Measurements from ENCODE around the gene DPT. TPM values are rescaled to one million over a fixed set of nuclear protein-coding genes. Genes with fewer than 3 reads are reported as not detected.

Gene DPT
- polyA plus RNA-seq, 1 of the 3 experiments (the other 2 are of a cell fraction), result 0.05 TPM

DNA sequence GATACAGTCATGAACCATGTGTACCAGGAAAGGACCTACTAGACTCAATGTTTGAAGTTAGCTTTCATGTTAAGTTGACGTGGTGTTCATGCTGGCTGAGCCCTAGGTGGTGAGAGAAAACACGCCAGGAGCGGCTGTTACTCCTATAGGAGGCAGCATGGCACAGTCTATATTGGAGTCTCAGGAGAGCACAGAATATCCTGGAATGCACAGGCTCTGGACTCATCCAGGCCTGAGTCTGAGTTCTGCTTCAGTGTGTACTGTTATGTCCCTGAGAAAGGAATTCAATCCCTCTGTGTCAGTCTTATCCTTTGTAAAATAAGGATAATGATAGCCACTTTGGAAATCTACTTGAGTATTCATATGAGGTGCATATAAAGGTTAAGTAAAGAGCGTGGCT is 41.2 kb downstream of the DPT start:
- 100% methylated on average over 4 of the region's 4 CpGs for WGBS (ENCODE audit: low lambda C conversion rate)
- CTCF ChIA-PET, result interaction anchor here (1.2 to 1.9 kb wide), 3 partner anchors 13 to 414 kb away, joined by 3 to 5 read pairs (median 3); no protein-coding TSS in a partner anchor

DNA sequence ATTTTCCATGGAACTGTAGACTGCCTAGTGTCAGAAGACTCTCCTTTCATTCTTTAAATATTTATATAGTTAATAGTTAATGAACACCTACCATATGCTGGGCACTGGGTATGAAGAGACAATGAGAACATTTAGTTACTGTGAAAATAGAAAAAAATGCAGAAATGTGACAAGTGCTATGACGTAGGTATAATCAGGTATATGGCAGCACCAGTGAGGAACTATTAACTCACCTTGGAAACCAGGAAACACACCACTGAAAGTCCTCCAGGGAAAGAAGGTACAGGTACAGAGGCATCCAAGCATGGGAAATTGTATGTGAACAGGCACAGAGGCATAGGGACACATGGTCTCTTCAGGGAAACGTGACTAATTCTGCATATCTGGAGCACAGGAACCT is 42.3 kb downstream of the DPT start:
- Histone ChIP-seq H3K4me2 (no peak overlapping the region), H3K27me3 (ENCODE audit: insufficient read depth) (no peaks in the 10 kb centered on the region), H3K79me2 (ENCODE audit: insufficient read depth) (no peaks in the 10 kb centered on the region), H3K4me1 (ENCODE audit: control insufficient read depth in 1 of 2, insufficient read depth in 2 of 2, low read depth in 1 of 2, low read length in 1 of 2) (peaks cover 0 to 33% of the 10 kb centered on the region in 2 experiments; a peak in 3 of 4 replicates), H3K27ac (ENCODE audit: low read depth in 2 of 2, low read length in 1 of 2) (no peak overlapping the region; a peak in 1 of 4 replicates), H3K36me3 (replicated peaks in 1 of 2; ENCODE audit: control insufficient read depth in 1 of 2, insufficient read depth in 2 of 2, low read length in 1 of 2) (no peaks in the 10 kb centered on the region), H2AFZ (ENCODE audit: low read depth) (no peak overlapping the region), H4K20me1 (ENCODE audit: insufficient read depth) (no peaks in the 10 kb centered on the region), H3K9me3 (no peaks in the 10 kb centered on the region; the same call in 1 of the 2 replicates), H3K9me2 (no peaks in the 10 kb centered on the region), H3K9ac (no peak overlapping the region), H3F3A (replicated peaks; ENCODE audit: insufficient read depth) (no peaks in the 10 kb centered on the region), H3K4me3 (ENCODE audit: low read depth in 2 of 2, low read length in 1 of 2) (no peak overlapping the region)
- ChIA-PET POLR2A (no interaction called here), CTCF (no interaction called here)
- no peak for DNase-seq
- WGBS (ENCODE audit: low lambda C conversion rate), result 91% methylated on average over 2 of the region's 2 CpGs
- TF ChIP-seq TCF12 (IDR thresholded peaks at IDR 0.05) (no peak), SMC3 (IDR thresholded peaks at IDR 0.05; ENCODE audit: low read depth, low read length) (no peak), SIN3A (IDR thresholded peaks at IDR 0.05; ENCODE audit: borderline replicate concordance, low read depth, low read length) (no peak), CHD2 (IDR thresholded peaks at IDR 0.05; ENCODE audit: low read length, partially characterized antibody) (no peak), MXI1 (IDR thresholded peaks at IDR 0.05; ENCODE audit: low read depth, low read length) (no peak), FOSL2 (IDR thresholded peaks at IDR 0.05; ENCODE audit: borderline replicate concordance, low read depth) (no peak), EP300 (IDR thresholded peaks at IDR 0.05; ENCODE audit: borderline replicate concordance in 1 of 2, low read depth in 1 of 2, low read length in 1 of 2) (no peak), FOXJ3 (CRISPR knock-in tag; IDR thresholded peaks at IDR 0.05) (no peak), YY1 (IDR thresholded peaks at IDR 0.05; ENCODE audit: low read depth) (no peak), RCOR1 (IDR thresholded peaks at IDR 0.05; ENCODE audit: low read length) (no peak), RFX5 (IDR thresholded peaks at IDR 0.05; ENCODE audit: low read length) (no peak), NFIC (IDR thresholded peaks at IDR 0.05; ENCODE audit: borderline replicate concordance) (no peak), RAD21 (IDR thresholded peaks at IDR 0.05; ENCODE audit: low read length) (no peak)
- TF ChIP-seq, protein P1, sequence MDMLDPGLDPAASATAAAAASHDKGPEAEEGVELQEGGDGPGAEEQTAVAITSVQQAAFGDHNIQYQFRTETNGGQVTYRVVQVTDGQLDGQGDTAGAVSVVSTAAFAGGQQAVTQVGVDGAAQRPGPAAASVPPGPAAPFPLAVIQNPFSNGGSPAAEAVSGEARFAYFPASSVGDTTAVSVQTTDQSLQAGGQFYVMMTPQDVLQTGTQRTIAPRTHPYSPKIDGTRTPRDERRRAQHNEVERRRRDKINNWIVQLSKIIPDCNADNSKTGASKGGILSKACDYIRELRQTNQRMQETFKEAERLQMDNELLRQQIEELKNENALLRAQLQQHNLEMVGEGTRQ (IDR thresholded peaks at IDR 0.05; ENCODE audit: borderline replicate concordance, low read depth, low read length), result no peak
- TF ChIP-seq, protein P2, sequence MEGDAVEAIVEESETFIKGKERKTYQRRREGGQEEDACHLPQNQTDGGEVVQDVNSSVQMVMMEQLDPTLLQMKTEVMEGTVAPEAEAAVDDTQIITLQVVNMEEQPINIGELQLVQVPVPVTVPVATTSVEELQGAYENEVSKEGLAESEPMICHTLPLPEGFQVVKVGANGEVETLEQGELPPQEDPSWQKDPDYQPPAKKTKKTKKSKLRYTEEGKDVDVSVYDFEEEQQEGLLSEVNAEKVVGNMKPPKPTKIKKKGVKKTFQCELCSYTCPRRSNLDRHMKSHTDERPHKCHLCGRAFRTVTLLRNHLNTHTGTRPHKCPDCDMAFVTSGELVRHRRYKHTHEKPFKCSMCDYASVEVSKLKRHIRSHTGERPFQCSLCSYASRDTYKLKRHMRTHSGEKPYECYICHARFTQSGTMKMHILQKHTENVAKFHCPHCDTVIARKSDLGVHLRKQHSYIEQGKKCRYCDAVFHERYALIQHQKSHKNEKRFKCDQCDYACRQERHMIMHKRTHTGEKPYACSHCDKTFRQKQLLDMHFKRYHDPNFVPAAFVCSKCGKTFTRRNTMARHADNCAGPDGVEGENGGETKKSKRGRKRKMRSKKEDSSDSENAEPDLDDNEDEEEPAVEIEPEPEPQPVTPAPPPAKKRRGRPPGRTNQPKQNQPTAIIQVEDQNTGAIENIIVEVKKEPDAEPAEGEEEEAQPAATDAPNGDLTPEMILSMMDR (IDR thresholded peaks at IDR 0.05), result no peak
- TF ChIP-seq, protein P3, sequence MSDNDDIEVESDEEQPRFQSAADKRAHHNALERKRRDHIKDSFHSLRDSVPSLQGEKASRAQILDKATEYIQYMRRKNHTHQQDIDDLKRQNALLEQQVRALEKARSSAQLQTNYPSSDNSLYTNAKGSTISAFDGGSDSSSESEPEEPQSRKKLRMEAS (IDR thresholded peaks at IDR 0.05; ENCODE audit: low read depth), result no peak
- TF ChIP-seq, protein P4, sequence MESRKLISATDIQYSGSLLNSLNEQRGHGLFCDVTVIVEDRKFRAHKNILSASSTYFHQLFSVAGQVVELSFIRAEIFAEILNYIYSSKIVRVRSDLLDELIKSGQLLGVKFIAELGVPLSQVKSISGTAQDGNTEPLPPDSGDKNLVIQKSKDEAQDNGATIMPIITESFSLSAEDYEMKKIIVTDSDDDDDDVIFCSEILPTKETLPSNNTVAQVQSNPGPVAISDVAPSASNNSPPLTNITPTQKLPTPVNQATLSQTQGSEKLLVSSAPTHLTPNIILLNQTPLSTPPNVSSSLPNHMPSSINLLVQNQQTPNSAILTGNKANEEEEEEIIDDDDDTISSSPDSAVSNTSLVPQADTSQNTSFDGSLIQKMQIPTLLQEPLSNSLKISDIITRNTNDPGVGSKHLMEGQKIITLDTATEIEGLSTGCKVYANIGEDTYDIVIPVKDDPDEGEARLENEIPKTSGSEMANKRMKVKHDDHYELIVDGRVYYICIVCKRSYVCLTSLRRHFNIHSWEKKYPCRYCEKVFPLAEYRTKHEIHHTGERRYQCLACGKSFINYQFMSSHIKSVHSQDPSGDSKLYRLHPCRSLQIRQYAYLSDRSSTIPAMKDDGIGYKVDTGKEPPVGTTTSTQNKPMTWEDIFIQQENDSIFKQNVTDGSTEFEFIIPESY (IDR thresholded peaks at IDR 0.05; ENCODE audit: borderline replicate concordance, low read depth), result no peak

More for the DNA sequence above, 41.2 kb downstream of the DPT start:
- H3F3A ChIP-seq (replicated peaks; ENCODE audit: insufficient read depth), result no peaks in the 10 kb centered on the region
- H3K36me3 ChIP-seq (replicated peaks in 1 of 2; ENCODE audit: control insufficient read depth in 1 of 2, insufficient read depth in 2 of 2, low read length in 1 of 2), result no peaks in the 10 kb centered on the region
- POLR2A ChIA-PET, result no interaction called here
- no peaks in the 10 kb centered on the region for H4K20me1 ChIP-seq (ENCODE audit: insufficient read depth)
- no peaks in the 10 kb centered on the region for H3K9me2 ChIP-seq
- TF ChIP-seq MEF2A (IDR thresholded peaks at IDR 0.05; ENCODE audit: borderline replicate concordance, low read depth) (no peak), RFX5 (IDR thresholded peaks at IDR 0.05; ENCODE audit: low read length) (no peak), YY1 (IDR thresholded peaks at IDR 0.05; ENCODE audit: low read depth) (no peak), POLR2AphosphoS5 (IDR thresholded peaks at IDR 0.05; ENCODE audit: low read depth, low read length) (no peak), TCF12 (IDR thresholded peaks at IDR 0.05) (no peak), RXRA (IDR thresholded peaks at IDR 0.05; ENCODE audit: borderline replicate concordance, low read depth) (no peak), RAD21 (IDR thresholded peaks at IDR 0.05; ENCODE audit: low read length) (peak; percentile 56), RCOR1 (IDR thresholded peaks at IDR 0.05; ENCODE audit: low read length) (no peak), SMC3 (IDR thresholded peaks at IDR 0.05; ENCODE audit: low read depth, low read length) (peak; percentile 3; the same call in 1 of the 2 replicates), NRF1 (IDR thresholded peaks at IDR 0.05; ENCODE audit: low read depth, low read length) (no peak), FOXM1 (IDR thresholded peaks at IDR 0.05; ENCODE audit: low read depth) (no peak), TEAD4 (IDR thresholded peaks at IDR 0.05; ENCODE audit: borderline replicate concordance, insufficient read depth) (no peak), MXI1 (IDR thresholded peaks at IDR 0.05; ENCODE audit: low read depth, low read length) (no peak), EZH2phosphoT487 (IDR thresholded peaks at IDR 0.05; ENCODE audit: borderline replicate concordance, low read depth) (no peak)
- TF ChIP-seq, protein P3 (IDR thresholded peaks at IDR 0.05; ENCODE audit: low read depth), result no peak
- H2AFZ ChIP-seq (ENCODE audit: low read depth), result no peak overlapping the region
- no peaks in the 10 kb centered on the region for H3K79me2 ChIP-seq (ENCODE audit: insufficient read depth)
- H3K27me3 ChIP-seq (ENCODE audit: insufficient read depth), result no peaks in the 10 kb centered on the region
- DNase-seq, result peak; percentile 8
- H3K9ac ChIP-seq, result no peak overlapping the region
- no peaks in the 10 kb centered on the region for H3K9me3 ChIP-seq
- peaks cover 0 to 36% of the 10 kb centered on the region in 2 experiments; a peak in 3 of 4 replicates for H3K4me1 ChIP-seq (ENCODE audit: control insufficient read depth in 1 of 2, insufficient read depth in 2 of 2, low read depth in 1 of 2, low read length in 1 of 2)
- peak overlapping the region in 1 of 2 experiments; percentile 100; a peak in 2 of 4 replicates for H3K27ac ChIP-seq (ENCODE audit: low read depth in 2 of 2, low read length in 1 of 2)
- no peak overlapping the region for H3K4me2 ChIP-seq
- no peak overlapping the region for H3K4me3 ChIP-seq (ENCODE audit: low read depth in 2 of 2, low read length in 1 of 2)

Data from SK-N-SH (cell line).